Measurements from ENCODE around the gene RSPH9. TPM values are rescaled to one million over a fixed set of nuclear protein-coding genes. Genes with fewer than 3 reads are reported as not detected.
A peak's percentile ranks its signal among the peaks of the same experiment; 100 is the strongest.
"Not testable (repeated sequence)": the region's sequence is repeated elsewhere in the genome, so short reads cannot be mapped to it uniquely, and the experiment has no call there.

RSPH9 gene
- total RNA-seq, 1 experiment from 2014 or later: not detected

DNA sequence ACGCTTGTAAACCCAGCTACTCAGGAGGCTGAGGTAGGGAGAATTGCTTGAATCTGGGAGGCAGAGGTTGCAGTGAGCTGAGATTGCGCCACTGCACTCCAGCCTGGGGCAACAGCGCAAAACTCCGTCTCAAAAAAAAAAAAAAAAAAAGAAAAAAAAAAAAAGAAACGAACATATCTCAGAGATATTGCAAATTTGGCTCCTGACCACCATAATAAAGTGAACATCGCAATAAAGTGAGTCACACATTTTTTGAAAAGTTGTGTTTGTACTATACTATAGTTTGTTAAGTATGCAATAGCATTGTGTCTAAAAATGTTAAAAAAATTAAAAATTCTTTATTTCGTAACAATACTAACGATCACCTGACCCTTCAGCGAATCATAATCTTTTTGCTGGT lies 13.3 kb downstream of the RSPH9 start:
- no TSS peak for BruUV-seq (replicated peaks)
- CTCF ChIA-PET: no interaction called here
- Histone ChIP-seq H4K20me1 (ENCODE audit: low read length) (no peaks in the 10 kb centered on the region), H2AFZ (ENCODE audit: low read length) (no peak overlapping the region), H3K79me2 (ENCODE audit: low read length) (no peaks in the 10 kb centered on the region), H3F3A (ENCODE audit: low read length, unreplicated experiment) (no peaks in the 10 kb centered on the region), H3K27me3 (ENCODE audit: low read length) (no peaks in the 10 kb centered on the region), H3K4me3 (ENCODE audit: low read length) (no peak overlapping the region), H3K9ac (ENCODE audit: low read length) (no peak overlapping the region), H3K4me2 (ENCODE audit: low read length) (no peak overlapping the region), H3K27ac (ENCODE audit: low read length) (no peak overlapping the region), H3K9me2 (replicated peaks; ENCODE audit: low read length) (no peaks in the 10 kb centered on the region), H3K9me3 (ENCODE audit: low read length) (0 out of 2 replicates have a peak, but pooled peaks cover 5% of the 10 kb centered on the region), H3K36me3 (ENCODE audit: low read depth, low read length) (no peaks in the 10 kb centered on the region; the same call in 1 of the 2 replicates), H3K4me1 (ENCODE audit: insufficient read depth, low read length) (no peaks in the 10 kb centered on the region)
- POLR2A ChIA-PET (ENCODE audit: unreplicated experiment): no interaction called here
- DNase-seq: no peak
- ATAC-seq: no peak
- TF ChIP-seq, protein P1, sequence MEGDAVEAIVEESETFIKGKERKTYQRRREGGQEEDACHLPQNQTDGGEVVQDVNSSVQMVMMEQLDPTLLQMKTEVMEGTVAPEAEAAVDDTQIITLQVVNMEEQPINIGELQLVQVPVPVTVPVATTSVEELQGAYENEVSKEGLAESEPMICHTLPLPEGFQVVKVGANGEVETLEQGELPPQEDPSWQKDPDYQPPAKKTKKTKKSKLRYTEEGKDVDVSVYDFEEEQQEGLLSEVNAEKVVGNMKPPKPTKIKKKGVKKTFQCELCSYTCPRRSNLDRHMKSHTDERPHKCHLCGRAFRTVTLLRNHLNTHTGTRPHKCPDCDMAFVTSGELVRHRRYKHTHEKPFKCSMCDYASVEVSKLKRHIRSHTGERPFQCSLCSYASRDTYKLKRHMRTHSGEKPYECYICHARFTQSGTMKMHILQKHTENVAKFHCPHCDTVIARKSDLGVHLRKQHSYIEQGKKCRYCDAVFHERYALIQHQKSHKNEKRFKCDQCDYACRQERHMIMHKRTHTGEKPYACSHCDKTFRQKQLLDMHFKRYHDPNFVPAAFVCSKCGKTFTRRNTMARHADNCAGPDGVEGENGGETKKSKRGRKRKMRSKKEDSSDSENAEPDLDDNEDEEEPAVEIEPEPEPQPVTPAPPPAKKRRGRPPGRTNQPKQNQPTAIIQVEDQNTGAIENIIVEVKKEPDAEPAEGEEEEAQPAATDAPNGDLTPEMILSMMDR (conservative IDR thresholded peaks at IDR 0.05; ENCODE audit: low read depth, low read length): no peak
- no peak for TF ChIP-seq EZH2phosphoT487 (IDR thresholded peaks at IDR 0.05; ENCODE audit: borderline replicate concordance, low read length)
- TF ChIP-seq EZH2 (IDR thresholded peaks at IDR 0.05; ENCODE audit: low read length, unreplicated experiment): no peak
- intact Hi-C loops (cut with micrococcal nuclease): no loop called here

DNA sequence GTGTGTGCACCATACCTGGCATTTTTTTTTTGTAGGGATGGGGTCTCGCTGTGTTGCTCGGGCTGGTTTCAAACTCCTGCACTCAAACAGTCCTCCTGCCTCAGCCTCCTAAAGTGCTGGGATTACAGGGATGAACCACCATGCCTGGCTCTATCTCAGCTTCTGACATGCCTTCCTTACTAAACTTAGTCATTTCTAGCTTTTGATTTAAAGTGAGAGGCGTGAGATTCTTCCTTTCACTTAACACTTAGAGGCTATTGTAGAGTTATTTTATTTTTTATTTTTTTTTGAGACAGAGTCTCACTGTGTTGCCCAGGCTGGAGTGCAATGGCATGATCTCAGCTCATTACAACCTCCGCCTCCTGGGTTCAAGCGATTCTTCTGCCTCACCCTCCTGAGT lies 18.1 kb downstream of the RSPH9 start:
- H3K9me2 ChIP-seq (replicated peaks; ENCODE audit: low read length); POLR2A ChIA-PET (ENCODE audit: unreplicated experiment); H3K4me2 ChIP-seq (ENCODE audit: low read length); DNase-seq; BruUV-seq (replicated peaks); H3K27me3 ChIP-seq (ENCODE audit: low read length); H2AFZ ChIP-seq (ENCODE audit: low read length); H3K9ac ChIP-seq (ENCODE audit: low read length); ATAC-seq; H4K20me1 ChIP-seq (ENCODE audit: low read length); H3K27ac ChIP-seq (ENCODE audit: low read length); H3K36me3 ChIP-seq (ENCODE audit: low read depth, low read length); H3F3A ChIP-seq (ENCODE audit: low read length, unreplicated experiment); H3K4me3 ChIP-seq (ENCODE audit: low read length); H3K9me3 ChIP-seq (ENCODE audit: low read length); CTCF ChIA-PET; H3K79me2 ChIP-seq (ENCODE audit: low read length): not testable (repeated sequence)
- intact Hi-C loops (cut with micrococcal nuclease): loop anchor here (10.0 kb wide), 1 partner anchor 62 kb away; no protein-coding TSS in a partner anchor
- peaks cover 16% of the 10 kb centered on the region for H3K4me1 ChIP-seq (ENCODE audit: insufficient read depth, low read length)

DNA sequence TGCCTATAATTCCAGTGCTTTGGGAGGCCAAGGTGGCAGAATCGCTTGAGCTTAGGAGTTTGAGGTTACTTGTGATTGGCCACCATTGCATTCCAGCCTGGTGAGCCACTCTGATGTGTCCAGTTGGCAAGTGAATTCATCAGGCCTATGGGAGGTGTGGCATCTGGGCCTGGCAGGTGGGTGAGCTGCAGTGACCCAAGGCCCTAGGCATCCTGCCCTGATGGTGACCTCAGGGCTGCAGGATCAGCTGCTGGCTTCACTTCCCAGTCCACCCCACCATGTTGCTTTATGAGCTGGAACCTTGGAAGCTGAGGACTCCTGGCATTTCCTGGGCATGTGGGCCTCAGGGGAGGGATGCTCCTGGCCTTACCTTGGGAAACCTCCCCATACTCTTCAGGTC lies 20.5 kb downstream of the RSPH9 start:
- 0 out of 2 replicates have a peak, but pooled peaks cover 5% of the 10 kb centered on the region for H3K9me3 ChIP-seq (ENCODE audit: low read length)
- peaks cover 39% of the 10 kb centered on the region for H3K4me1 ChIP-seq (ENCODE audit: insufficient read depth, low read length)
- TF ChIP-seq EZH2phosphoT487 (IDR thresholded peaks at IDR 0.05; ENCODE audit: borderline replicate concordance, low read length): no peak
- TF ChIP-seq, protein P1 (conservative IDR thresholded peaks at IDR 0.05; ENCODE audit: low read depth, low read length): no peak
- no peak for TF ChIP-seq EZH2 (IDR thresholded peaks at IDR 0.05; ENCODE audit: low read length, unreplicated experiment)
- DNase-seq (peak; percentile 75), ATAC-seq (peak; percentile 6; the same call in 1 of the 2 replicates)
- H4K20me1 ChIP-seq (ENCODE audit: low read length): no peaks in the 10 kb centered on the region
- H3K4me3 ChIP-seq (ENCODE audit: low read length): no peak overlapping the region
- no peaks in the 10 kb centered on the region for H3K9me2 ChIP-seq (replicated peaks; ENCODE audit: low read length)
- ChIA-PET CTCF (interaction anchor here (0.5 kb wide), 1 partner anchor 307 kb away, joined by 5 read pairs; no protein-coding TSS in a partner anchor), POLR2A (ENCODE audit: unreplicated experiment) (no interaction called here)
- no TSS peak for BruUV-seq (replicated peaks)
- H3K9ac ChIP-seq (ENCODE audit: low read length): no peak overlapping the region
- H3K79me2 ChIP-seq (ENCODE audit: low read length): no peaks in the 10 kb centered on the region
- no peaks in the 10 kb centered on the region; the same call in 1 of the 2 replicates for H3K36me3 ChIP-seq (ENCODE audit: low read depth, low read length)
- H3K4me2 ChIP-seq (ENCODE audit: low read length): peak overlapping the region; percentile 43
- no peaks in the 10 kb centered on the region for H3F3A ChIP-seq (ENCODE audit: low read length, unreplicated experiment)
- H3K27me3 ChIP-seq (ENCODE audit: low read length): no peaks in the 10 kb centered on the region
- H3K27ac ChIP-seq (ENCODE audit: low read length): no peak overlapping the region
- intact Hi-C loops (cut with micrococcal nuclease): loop anchor here (5.0 to 10.0 kb wide), 2 partner anchors 59 to 87 kb away; no protein-coding TSS in a partner anchor
- no peak overlapping the region for H2AFZ ChIP-seq (ENCODE audit: low read length)

Measured in PC-3 (cell line).